PC-3 (cell line): ENCODE data around the gene KLHL30. TPM values are rescaled to one million over a fixed set of nuclear protein-coding genes. Genes with fewer than 3 reads are reported as not detected.

Experiments
- ATAC-seq: fragments of 200-7000 bp; cut with Tn5 transposase; 2 replicates; pipeline ENCODE4 v1.9.1; 2020; ENCODE audit warnings: mild to moderate bottlenecking, moderate library complexity
- BruUV-seq: library from RNA; stranded (reverse); fragments of 400-500 nt; replicated peaks from 2 replicates; lab custom pipeline; 2021; lab: Mats Ljungman, UMichigan
- CTCF ChIA-PET: fragments of 300-600 bp; sonication (Branson Sonifier 250); formaldehyde crosslinking; loops from one replicate; lab custom pipeline; 2022; ENCODE audit warnings: antibody characterized with exemption; lab: Charles Lee
- POLR2A ChIA-PET: fragments of 300-600 bp; sonication (Branson Sonifier 250); formaldehyde crosslinking; loops from one replicate; lab custom pipeline; 2022; ENCODE audit warnings: antibody characterized with exemption; ENCODE audit not compliant: unreplicated experiment; lab: Charles Lee
- DNase-seq: peaks from one replicate; pipeline ENCODE4 v3.0.0-alpha.2; 2015
- H2AFZ ChIP-seq: fragments of 300-600 bp; sonication (generic); 2 replicates; pipeline ENCODE4 v1.6.0; 2016; ENCODE audit warnings: antibody characterized with exemption, low read length
- H3F3A ChIP-seq: fragments of 300-600 bp; sonication (generic); one replicate; pipeline ENCODE4 v1.6.0; 2017; ENCODE audit warnings: antibody characterized with exemption, low read length, control low read depth, mild to moderate bottlenecking; ENCODE audit not compliant: unreplicated experiment
- H3K27ac ChIP-seq: fragments of 300-600 bp; sonication (generic); 2 replicates; pipeline ENCODE4 v1.5.1; 2016; ENCODE audit warnings: mild to moderate bottlenecking, low read length
- H3K27me3 ChIP-seq: fragments of 300-600 bp; sonication (generic); 2 replicates; pipeline ENCODE4 v1.6.1; 2016; ENCODE audit warnings: low read length, mixed read lengths
- H3K36me3 ChIP-seq: fragments of 300-600 bp; sonication (generic); 2 replicates; pipeline ENCODE4 v1.6.1; 2016; ENCODE audit warnings: low read depth, mixed run types, low read length, mixed read lengths
- H3K4me1 ChIP-seq: fragments of 300-600 bp; sonication (generic); 2 replicates; pipeline ENCODE4 v1.5.1; 2016; ENCODE audit warnings: low read length; ENCODE audit not compliant: insufficient read depth
- H3K4me2 ChIP-seq: fragments of 300-600 bp; sonication (generic); 2 replicates; pipeline ENCODE4 v1.6.0; 2016; ENCODE audit warnings: low read length
- H3K4me3 ChIP-seq: fragments of 300-600 bp; sonication (generic); 2 replicates; pipeline ENCODE4 v1.5.1; 2016; ENCODE audit warnings: mild to moderate bottlenecking, low read length, mixed read lengths
- H3K79me2 ChIP-seq: fragments of 300-600 bp; sonication (generic); 2 replicates; pipeline ENCODE4 v1.6.1; 2017; ENCODE audit warnings: low read length, mixed read lengths
- H3K9ac ChIP-seq: fragments of 300-600 bp; sonication (generic); 2 replicates; pipeline ENCODE4 v1.6.0; 2016; ENCODE audit warnings: mild to moderate bottlenecking, low read length
- H3K9me2 ChIP-seq: fragments of 300-600 bp; sonication (generic); replicated peaks from 2 replicates; pipeline ENCODE4 v1.6.1; 2016; ENCODE audit warnings: mixed run types, low read length, mixed read lengths
- H3K9me3 ChIP-seq: fragments of 300-600 bp; sonication (generic); 2 replicates; pipeline ENCODE4 v1.6.1; 2016; ENCODE audit warnings: low read length, mixed read lengths
- H4K20me1 ChIP-seq: fragments of 300-600 bp; sonication (generic); 2 replicates; pipeline ENCODE4 v1.6.1; 2016; ENCODE audit warnings: low read length, mixed read lengths
- CTCF ChIP-seq: fragments of 300-600 bp; sonication (generic); conservative IDR thresholded peaks from 2 replicates; pipeline ENCODE4 v1.5.1; 2017; ENCODE audit warnings: antibody characterized with exemption, low read depth, mild to moderate bottlenecking, low read length
- EZH2 ChIP-seq: fragments of 300-600 bp; sonication (generic); IDR thresholded peaks from one replicate; pipeline ENCODE4 v1.6.1; 2017; ENCODE audit warnings: antibody characterized with exemption, mild to moderate bottlenecking, low read length; ENCODE audit not compliant: unreplicated experiment
- EZH2phosphoT487 ChIP-seq: fragments of 300-600 bp; sonication (generic); IDR thresholded peaks from 2 replicates; pipeline ENCODE4 v1.6.1; 2018; ENCODE audit warnings: mild to moderate bottlenecking, antibody characterized with exemption, low read length, borderline replicate concordance
- intact Hi-C: fragments of 100-400 bp; cut with micrococcal nuclease; formaldehyde crosslinking; loops from 2 replicates; pipeline ENCODE4 v1.9.0; 2023
- total RNA-seq: library from RNA; depleted of rRNA; stranded (reverse); fragments of >200 nt; gene quantifications from 2 replicates; pipeline ENCODE4 v1.2.3, GENCODE V29; 2014

KLHL30 gene
- total RNA-seq, 1 experiment from 2014 or later, result not detected

- no peak overlapping the region for H3K4me3 ChIP-seq
- no TSS peak for BruUV-seq
- no peaks in the 10 kb centered on the region for H3K9me3 ChIP-seq
- DNase-seq (no peak), ATAC-seq (no peak)
- CTCF ChIA-PET, result no interaction called here
- POLR2A ChIA-PET, result no interaction called here
- no peak overlapping the region for H3K27ac ChIP-seq
- H3F3A ChIP-seq, result no peaks in the 10 kb centered on the region
- no peak overlapping the region for H2AFZ ChIP-seq
- H3K27me3 ChIP-seq, result no peaks in the 10 kb centered on the region
- intact Hi-C loops, result no loop called here
- no peaks in the 10 kb centered on the region for H3K9me2 ChIP-seq
- no peaks in the 10 kb centered on the region for H3K36me3 ChIP-seq
- TF ChIP-seq CTCF (no peak), EZH2 (no peak), EZH2phosphoT487 (no peak)
- H4K20me1 ChIP-seq, result no peaks in the 10 kb centered on the region
- H3K4me2 ChIP-seq, result no peak overlapping the region
- H3K9ac ChIP-seq, result no peak overlapping the region
- H3K79me2 ChIP-seq, result no peaks in the 10 kb centered on the region
- no peaks in the 10 kb centered on the region for H3K4me1 ChIP-seq
These were observed 10.4 kb upstream of the KLHL30 start for GRCh38 chr2:238128061-238128440.

- no peaks in the 10 kb centered on the region for H3F3A ChIP-seq
- H3K27me3 ChIP-seq, result no peaks in the 10 kb centered on the region
- no peaks in the 10 kb centered on the region for H3K79me2 ChIP-seq
- H3K36me3 ChIP-seq, result no peaks in the 10 kb centered on the region
- H3K9ac ChIP-seq, result no peak overlapping the region
- no TSS peak for BruUV-seq
- DNase-seq, result no peak
- H3K9me2 ChIP-seq, result no peaks in the 10 kb centered on the region
- H2AFZ ChIP-seq, result no peak overlapping the region
- no peaks in the 10 kb centered on the region for H4K20me1 ChIP-seq
- H3K4me1 ChIP-seq, result no peaks in the 10 kb centered on the region
- intact Hi-C loops, result no loop called here
- TF ChIP-seq EZH2 (no peak), EZH2phosphoT487 (no peak), CTCF (no peak)
- ChIA-PET CTCF (no interaction called here), POLR2A (no interaction called here)
- H3K4me2 ChIP-seq, result no peak overlapping the region
- H3K27ac ChIP-seq, result no peak overlapping the region
- no peaks in the 10 kb centered on the region for H3K9me3 ChIP-seq
- no peak overlapping the region for H3K4me3 ChIP-seq
- ATAC-seq, result no peak
These were observed 9.9 kb upstream of the KLHL30 start for GRCh38 chr2:238128534-238129001.

GRCh38 chr2:238129166-238130010, 9.1 kb upstream of the KLHL30 start:
- POLR2A ChIA-PET, result no interaction called here
- Histone ChIP-seq H3K9me3 (no peaks in the 10 kb centered on the region), H3K9ac (no peak overlapping the region), H3K36me3 (no peaks in the 10 kb centered on the region), H3K27ac (no peak overlapping the region), H3K9me2 (no peaks in the 10 kb centered on the region), H3K4me1 (no peaks in the 10 kb centered on the region), H4K20me1 (no peaks in the 10 kb centered on the region), H3K79me2 (no peaks in the 10 kb centered on the region), H2AFZ (no peak overlapping the region), H3K4me2 (no peak overlapping the region), H3K4me3 (no peak overlapping the region), H3K27me3 (no peaks in the 10 kb centered on the region), H3F3A (no peaks in the 10 kb centered on the region)
- intact Hi-C loops, result no loop called here
- CTCF ChIA-PET, result no interaction called here
- BruUV-seq, result no TSS peak
- DNase-seq, result no peak
- no peak for ATAC-seq
- TF ChIP-seq EZH2phosphoT487 (no peak), EZH2 (no peak), CTCF (no peak)
